ENCODE measurements around the gene PHLDB1.

Gene PHLDB1

DNA sequence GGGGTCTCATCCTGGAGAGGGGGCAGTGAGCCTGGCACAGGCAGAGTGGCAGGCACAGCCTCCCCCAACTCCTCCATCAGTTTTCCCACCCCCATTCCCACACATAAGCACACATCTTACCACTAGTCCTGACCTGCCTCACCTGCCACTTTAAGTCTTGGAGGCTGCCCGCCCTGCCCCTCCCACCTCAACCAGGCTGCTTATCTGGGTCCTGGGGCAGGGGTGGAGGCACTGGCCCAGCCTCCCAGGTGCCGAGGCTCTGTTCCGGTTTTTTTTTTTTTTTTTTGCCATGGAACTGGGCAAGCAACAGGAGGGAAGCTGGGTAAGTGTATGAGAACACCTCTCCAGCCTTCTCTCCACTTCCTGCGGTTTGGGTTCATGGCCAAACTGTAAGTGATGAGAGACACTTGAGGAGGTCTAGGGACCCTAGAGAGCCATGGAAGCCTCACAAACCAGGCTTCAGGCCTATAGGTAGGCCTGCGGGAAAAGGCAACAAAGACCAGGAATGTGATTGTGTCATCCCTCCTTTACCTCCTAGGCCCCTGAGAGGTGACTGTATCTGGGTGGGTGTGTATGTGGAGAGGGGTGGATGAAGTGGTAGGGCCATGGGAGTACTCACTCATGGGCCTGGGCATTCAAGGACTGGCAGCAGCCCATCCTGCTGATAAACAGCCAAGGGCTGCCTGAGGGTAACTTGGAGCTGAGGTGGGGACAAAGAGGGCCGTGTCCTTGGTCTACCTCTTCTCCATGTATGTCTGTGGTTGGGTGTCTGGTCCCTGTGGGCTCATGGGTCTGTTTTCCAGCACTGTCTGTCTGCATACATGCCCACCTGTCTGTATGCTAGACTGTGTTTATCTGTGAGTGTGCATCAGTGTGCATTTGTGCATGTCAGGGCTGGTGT, 22.6 kb downstream of the PHLDB1 start:
- H3K27ac ChIP-seq, result no peak overlapping the region
- H3K9me3 ChIP-seq (ENCODE audit: low read depth, low read length), result no peaks in the 10 kb centered on the region
- no peak for DNase-seq (ENCODE audit: low read depth, low spot score)
- TF ChIP-seq POLR2AphosphoS5 (IDR thresholded peaks at IDR 0.05; ENCODE audit: borderline replicate concordance, low read depth, low read length) (no peak), EZH2 (IDR thresholded peaks at IDR 0.05) (no peak), FOXP2 (optimal IDR thresholded peaks at IDR 0.05; ENCODE audit: control extremely low read depth, extremely low read length, insufficient read depth) (no peak)
- no peak overlapping the region for H3K4me3 ChIP-seq
- H3K36me3 ChIP-seq (ENCODE audit: insufficient read depth, low read length), result peaks cover 18% of the 10 kb centered on the region; the same call in 1 of the 2 replicates
- H3K9ac ChIP-seq (ENCODE audit: insufficient read length), result no peak overlapping the region

DNA sequence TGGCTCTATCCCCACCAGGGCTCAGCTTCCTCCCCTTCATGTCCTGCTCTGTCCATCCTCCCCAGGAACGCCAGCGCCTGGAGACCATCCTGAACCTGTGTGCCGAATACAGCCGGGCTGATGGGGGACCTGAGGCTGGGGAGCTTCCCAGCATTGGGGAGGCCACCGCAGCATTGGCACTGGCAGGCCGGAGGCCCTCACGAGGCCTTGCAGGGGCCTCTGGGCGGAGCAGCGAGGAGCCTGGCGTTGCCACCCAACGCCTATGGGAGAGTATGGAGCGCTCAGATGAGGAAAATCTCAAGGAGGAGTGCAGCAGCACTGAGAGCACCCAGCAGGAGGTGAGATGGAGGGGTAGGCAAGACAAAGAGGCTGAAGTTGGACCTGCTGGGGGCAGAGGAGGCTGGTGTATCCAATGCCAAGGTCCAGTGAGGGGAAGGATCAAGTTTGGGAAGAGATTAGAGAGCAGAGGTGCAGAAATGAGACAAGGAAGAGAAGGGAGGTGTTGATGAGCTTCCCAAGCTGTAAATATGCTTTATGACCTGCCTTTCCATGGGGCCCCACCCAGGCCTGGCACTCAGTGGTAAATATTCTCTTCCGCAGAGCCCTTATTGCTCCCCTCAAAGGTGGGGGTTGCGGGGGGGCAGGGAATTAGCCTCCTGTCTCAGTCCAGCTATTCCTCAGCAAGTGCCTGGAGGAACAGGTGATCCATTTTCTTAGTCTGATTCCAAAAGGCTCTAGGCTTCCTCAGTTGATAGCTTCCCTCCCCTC, 23.9 kb downstream of the PHLDB1 start:
- H3K36me3 ChIP-seq (ENCODE audit: insufficient read depth, low read length), result peaks cover 11% of the 10 kb centered on the region; the same call in 1 of the 2 replicates
- no peak for DNase-seq (ENCODE audit: low read depth, low spot score)
- no peak for TF ChIP-seq EZH2 (IDR thresholded peaks at IDR 0.05)
- TF ChIP-seq FOXP2 (optimal IDR thresholded peaks at IDR 0.05; ENCODE audit: control extremely low read depth, extremely low read length, insufficient read depth), result no peak
- no peak for TF ChIP-seq POLR2AphosphoS5 (IDR thresholded peaks at IDR 0.05; ENCODE audit: borderline replicate concordance, low read depth, low read length)
- H3K4me3 ChIP-seq, result no peak overlapping the region
- no peak overlapping the region for H3K9ac ChIP-seq (ENCODE audit: insufficient read length)
- no peak overlapping the region for H3K27ac ChIP-seq
- H3K9me3 ChIP-seq (ENCODE audit: low read depth, low read length), result no peaks in the 10 kb centered on the region

GRCh38 chr11:118632577-118633318, 25.3 kb downstream of the PHLDB1 start:
- no peak overlapping the region for H3K4me3 ChIP-seq
- peaks cover 2% of the 10 kb centered on the region; the same call in 1 of the 2 replicates for H3K36me3 ChIP-seq (ENCODE audit: insufficient read depth, low read length)

GRCh38 chr11:118633319-118633690, 25.9 kb downstream of the PHLDB1 start:
- no peak overlapping the region for H3K27ac ChIP-seq

More at GRCh38 chr11:118632577-118633318, 25.3 kb downstream of the PHLDB1 start:
- Histone ChIP-seq H3K9me3 (ENCODE audit: low read depth, low read length) (no peaks in the 10 kb centered on the region), H3K9ac (ENCODE audit: insufficient read length) (no peak overlapping the region), H3K27ac (no peak overlapping the region)
- DNase-seq (ENCODE audit: low read depth, low spot score), result no peak
- TF ChIP-seq EZH2 (IDR thresholded peaks at IDR 0.05) (no peak), FOXP2 (optimal IDR thresholded peaks at IDR 0.05; ENCODE audit: control extremely low read depth, extremely low read length, insufficient read depth) (no peak), POLR2AphosphoS5 (IDR thresholded peaks at IDR 0.05; ENCODE audit: borderline replicate concordance, low read depth, low read length) (no peak)

GRCh38 chr11:118633979-118634378, 26.6 kb downstream of the PHLDB1 start:
- Histone ChIP-seq H3K4me3 (no peak overlapping the region), H3K27ac (no peak overlapping the region), H3K9ac (ENCODE audit: insufficient read length) (no peak overlapping the region), H3K36me3 (ENCODE audit: insufficient read depth, low read length) (no peaks in the 10 kb centered on the region), H3K9me3 (ENCODE audit: low read depth, low read length) (no peaks in the 10 kb centered on the region)
- no peak for DNase-seq (ENCODE audit: low read depth, low spot score)
- no peak for TF ChIP-seq POLR2AphosphoS5 (IDR thresholded peaks at IDR 0.05; ENCODE audit: borderline replicate concordance, low read depth, low read length)
- TF ChIP-seq EZH2 (IDR thresholded peaks at IDR 0.05), result no peak
- TF ChIP-seq FOXP2 (optimal IDR thresholded peaks at IDR 0.05; ENCODE audit: control extremely low read depth, extremely low read length, insufficient read depth), result no peak

More at GRCh38 chr11:118633319-118633690, 25.9 kb downstream of the PHLDB1 start:
- TF ChIP-seq EZH2 (IDR thresholded peaks at IDR 0.05) (no peak), FOXP2 (optimal IDR thresholded peaks at IDR 0.05; ENCODE audit: control extremely low read depth, extremely low read length, insufficient read depth) (no peak), POLR2AphosphoS5 (IDR thresholded peaks at IDR 0.05; ENCODE audit: borderline replicate concordance, low read depth, low read length) (no peak)
- Histone ChIP-seq H3K9me3 (ENCODE audit: low read depth, low read length) (no peaks in the 10 kb centered on the region), H3K4me3 (no peak overlapping the region), H3K36me3 (ENCODE audit: insufficient read depth, low read length) (no peaks in the 10 kb centered on the region), H3K9ac (ENCODE audit: insufficient read length) (no peak overlapping the region)
- DNase-seq (ENCODE audit: low read depth, low spot score), result no peak

GRCh38 chr11:118634431-118635236, 27.2 kb downstream of the PHLDB1 start:
- H3K27ac ChIP-seq, result no peak overlapping the region
- H3K4me3 ChIP-seq, result peak overlapping the region; percentile 30; the same call in 1 of the 2 replicates
- DNase-seq (ENCODE audit: low read depth, low spot score), result no peak
- no peaks in the 10 kb centered on the region for H3K9me3 ChIP-seq (ENCODE audit: low read depth, low read length)
- TF ChIP-seq POLR2AphosphoS5 (IDR thresholded peaks at IDR 0.05; ENCODE audit: borderline replicate concordance, low read depth, low read length) (no peak), FOXP2 (optimal IDR thresholded peaks at IDR 0.05; ENCODE audit: control extremely low read depth, extremely low read length, insufficient read depth) (no peak), EZH2 (IDR thresholded peaks at IDR 0.05) (no peak)
- H3K9ac ChIP-seq (ENCODE audit: insufficient read length), result no peak overlapping the region
- H3K36me3 ChIP-seq (ENCODE audit: insufficient read depth, low read length), result no peaks in the 10 kb centered on the region

- DNase-seq (ENCODE audit: low read depth, low spot score), result no peak
- TF ChIP-seq EZH2 (IDR thresholded peaks at IDR 0.05) (no peak), POLR2AphosphoS5 (IDR thresholded peaks at IDR 0.05; ENCODE audit: borderline replicate concordance, low read depth, low read length) (no peak), FOXP2 (optimal IDR thresholded peaks at IDR 0.05; ENCODE audit: control extremely low read depth, extremely low read length, insufficient read depth) (no peak)
- no peak overlapping the region for H3K27ac ChIP-seq
- no peak overlapping the region for H3K9ac ChIP-seq (ENCODE audit: insufficient read length)
- H3K9me3 ChIP-seq (ENCODE audit: low read depth, low read length), result no peaks in the 10 kb centered on the region
- H3K4me3 ChIP-seq, result no peak overlapping the region
- no peaks in the 10 kb centered on the region for H3K36me3 ChIP-seq (ENCODE audit: insufficient read depth, low read length)
Observed at GRCh38 chr11:118635237-118635591, 27.8 kb downstream of the PHLDB1 start.
